H1 (cell line): Measurements from ENCODE around the gene CCNE1. TPM values are rescaled to one million over a fixed set of nuclear protein-coding genes. Genes with fewer than 3 reads are reported as not detected.

Experiments
- CTCF ChIA-PET: fragments of 300-600 bp; sonication (Branson Sonifier 250); formaldehyde crosslinking; loops from one replicate; lab custom pipeline; 2021; ENCODE audit not compliant: partially characterized antibody; lab: Charles Lee
- POLR2A ChIA-PET: fragments of 300-600 bp; sonication (Branson Sonifier 250); formaldehyde crosslinking; loops from one replicate; lab custom pipeline; 2021; ENCODE audit warnings: inconsistent platforms; ENCODE audit not compliant: partially characterized antibody; lab: Charles Lee
- DNase-seq, 2 experiments: peaks; one replicate each; pipeline versions ENCODE4 v3.0.0 to v3.0.0-alpha.2; 2010 to 2022; ENCODE audit warnings: low spot score in 2 of 2, low read depth in 1 of 2, mixed read lengths in 1 of 2
- FAIRE-seq: peaks from 2 replicates; lab custom pipeline; 2011; peaks lifted over from hg19 to GRCh38; lab: Jason Lieb, UNC
- H2AFZ ChIP-seq: 2 replicates; pipeline ENCODE4 v1.8.1; 2012; ENCODE audit warnings: low read length, inconsistent platforms
- H2AK5ac ChIP-seq: 2 replicates; pipeline ENCODE4 v1.6.1; 2013; ENCODE audit warnings: low read depth, low read length
- H2BK120ac ChIP-seq: replicated peaks from 2 replicates; pipeline ENCODE3; 2013; ENCODE audit warnings: low read depth, low read length, inconsistent platforms
- H2BK12ac ChIP-seq: 2 replicates; pipeline ENCODE4 v1.6.1; 2013; ENCODE audit warnings: low read depth, low read length
- H2BK15ac ChIP-seq: 2 replicates; pipeline ENCODE4 v1.6.1; 2013; ENCODE audit warnings: low read length
- H2BK20ac ChIP-seq: 2 replicates; pipeline ENCODE4 v1.6.1; 2013; ENCODE audit warnings: low read length
- H2BK5ac ChIP-seq: 2 replicates; pipeline ENCODE4 v1.6.1; 2013; ENCODE audit warnings: low read depth, low read length
- H3K14ac ChIP-seq: 2 replicates; pipeline ENCODE4 v1.6.1; 2013; ENCODE audit warnings: inconsistent platforms; ENCODE audit not compliant: insufficient read length
- H3K18ac ChIP-seq: 2 replicates; pipeline ENCODE4 v1.6.1; 2013; ENCODE audit warnings: low read length; ENCODE audit errors: extremely low read depth
- H3K23ac ChIP-seq: 2 replicates; pipeline ENCODE4 v1.6.1; 2013; ENCODE audit warnings: inconsistent platforms; ENCODE audit not compliant: insufficient read length
- H3K23me2 ChIP-seq: 2 replicates; pipeline ENCODE4 v1.6.1; 2013; ENCODE audit warnings: low read depth, low read length
- H3K27ac ChIP-seq: 2 replicates; pipeline ENCODE4 v1.6.1; 2011; ENCODE audit warnings: low read depth, low read length, inconsistent platforms
- H3K27me3 ChIP-seq, 4 experiments: replicated peaks in 1 of 4; 1 replicate in 1 of 4; 2 replicates in 3 of 4; pipeline versions ENCODE4 v1.6.1 to v1.8.1; 2011 to 2013; ENCODE audit warnings: low read length in 3 of 4, mild to moderate bottlenecking in 3 of 4, inconsistent platforms in 2 of 4, mixed read lengths in 2 of 4, moderate library complexity in 1 of 4; ENCODE audit not compliant: control insufficient read depth in 3 of 4, insufficient read depth in 3 of 4; ENCODE audit errors: extremely low read depth in 1 of 4
- H3K36me3 ChIP-seq, 4 experiments: 2 replicates each; pipeline versions ENCODE4 v1.6.1 to v1.8.1; 2011 to 2013; ENCODE audit warnings: mild to moderate bottlenecking in 4 of 4, low read length in 3 of 4, moderate library complexity in 2 of 4, control low read depth in 1 of 4, inconsistent platforms in 1 of 4; ENCODE audit not compliant: insufficient read depth in 4 of 4, control insufficient read depth in 2 of 4
- H3K4ac ChIP-seq: replicated peaks from 2 replicates; pipeline ENCODE3; 2013; ENCODE audit warnings: low read length, low read depth, mixed read lengths, inconsistent platforms; ENCODE audit not compliant: insufficient read length
- H3K4me1 ChIP-seq, 4 experiments: replicated peaks in 1 of 4; 1 replicate in 1 of 4; 2 replicates in 3 of 4; pipeline versions ENCODE4 v1.6.1 to v1.8.1; 2011 to 2013; ENCODE audit warnings: low read length in 3 of 4, inconsistent platforms in 2 of 4, mixed read lengths in 1 of 4; ENCODE audit not compliant: insufficient read depth in 4 of 4, control insufficient read depth in 3 of 4
- H3K4me2 ChIP-seq, 2 experiments: 2 replicates each; pipeline versions ENCODE4 v1.6.1 to v1.8.1; 2011 to 2013; ENCODE audit warnings: low read depth in 2 of 2, low read length in 2 of 2, control low read depth in 1 of 2, inconsistent platforms in 1 of 2, mild to moderate bottlenecking in 1 of 2; ENCODE audit not compliant: insufficient read depth in 1 of 2
- H3K4me3 ChIP-seq, 4 experiments: fragments of 200-600, 300-600 bp in 1 of 4; sonication (generic), shearing (Covaris generic), sonication (Bioruptor Twin) in 1 of 4; 2 replicates each; pipeline versions ENCODE4 v1.5.1 to v1.8.1; 2011 to 2016; ENCODE audit warnings: low read length in 4 of 4, low read depth in 3 of 4, control low read depth in 2 of 4, inconsistent platforms in 2 of 4, mild to moderate bottlenecking in 2 of 4, mixed read lengths in 1 of 4, moderate library complexity in 1 of 4; ENCODE audit not compliant: insufficient read depth in 2 of 4; ENCODE audit errors: extremely low read depth in 1 of 4
- H3K56ac ChIP-seq: replicated peaks from 2 replicates; pipeline ENCODE3; 2013; ENCODE audit warnings: low read depth, mild to moderate bottlenecking, mixed read lengths, low read length, inconsistent platforms; ENCODE audit not compliant: insufficient read length
- H3K79me1 ChIP-seq: 2 replicates; pipeline ENCODE4 v1.6.1; 2013; ENCODE audit warnings: low read depth, low read length, control low read depth
- H3K79me2 ChIP-seq, 2 experiments: 2 replicates each; pipeline versions ENCODE4 v1.6.1 to v1.8.1; 2012 to 2013; ENCODE audit warnings: low read length in 2 of 2, mild to moderate bottlenecking in 2 of 2, inconsistent platforms in 1 of 2; ENCODE audit not compliant: insufficient read depth in 2 of 2, control insufficient read depth in 1 of 2
- H3K9ac ChIP-seq, 4 experiments: replicated peaks in 1 of 4; 1 replicate in 1 of 4; 2 replicates in 3 of 4; pipeline versions ENCODE4 v1.6.1 to v1.8.1; 2011 to 2013; ENCODE audit warnings: low read depth in 3 of 4, low read length in 3 of 4, control low read depth in 2 of 4, mild to moderate bottlenecking in 2 of 4, moderate library complexity in 2 of 4, inconsistent platforms in 1 of 4; ENCODE audit errors: extremely low read depth in 1 of 4
- H3K9me3 ChIP-seq, 2 experiments: 2 replicates each; pipeline versions ENCODE4 v1.6.1 to v1.8.1; 2012 to 2013; ENCODE audit warnings: mild to moderate bottlenecking in 2 of 2, moderate library complexity in 2 of 2, control low read depth in 1 of 2, inconsistent platforms in 1 of 2, low read depth in 1 of 2, low read length in 1 of 2, mixed read lengths in 1 of 2; ENCODE audit not compliant: insufficient read depth in 2 of 2
- H4K20me1 ChIP-seq, 2 experiments: replicated peaks in 1 of 2; 2 replicates each; pipeline versions ENCODE3 to v1.8.1; 2011 to 2013; ENCODE audit warnings: inconsistent platforms in 2 of 2, low read length in 2 of 2, mild to moderate bottlenecking in 1 of 2; ENCODE audit not compliant: insufficient read depth in 2 of 2, control insufficient read depth in 1 of 2
- H4K5ac ChIP-seq: 2 replicates; pipeline ENCODE4 v1.6.1; 2013; ENCODE audit warnings: low read length, low read depth, mixed read lengths, inconsistent platforms; ENCODE audit not compliant: insufficient read length
- H4K8ac ChIP-seq: 2 replicates; pipeline ENCODE4 v1.8.0; 2013; ENCODE audit warnings: mild to moderate bottlenecking, moderate library complexity, low read length, inconsistent platforms; ENCODE audit not compliant: insufficient read depth; ENCODE audit errors: extremely low read depth
- H4K91ac ChIP-seq: replicated peaks from 2 replicates; pipeline ENCODE3; 2013; ENCODE audit warnings: low read length, mixed read lengths, inconsistent platforms; ENCODE audit not compliant: insufficient read length
- BRCA1 ChIP-seq: IDR thresholded peaks from 2 replicates; pipeline ENCODE4 v1.6.1; 2012; ENCODE audit warnings: low read depth, low read length, improper control_type of control experiment
- KDM1A ChIP-seq: fragments of 200-600, 300-600 bp; sonication (generic); IDR thresholded peaks from 2 replicates; pipeline ENCODE4 v1.7.1; 2016; ENCODE audit warnings: mild to moderate bottlenecking, low read length, borderline replicate concordance
- POU5F1 ChIP-seq: IDR thresholded peaks from 2 replicates; pipeline ENCODE4 v1.6.1; 2011; ENCODE audit warnings: low read depth, mild to moderate bottlenecking, low read length, moderate library complexity
- RFX5 ChIP-seq: IDR thresholded peaks from 2 replicates; pipeline ENCODE4 v1.6.1; 2011; ENCODE audit warnings: low read depth, low read length, improper control_type of control experiment, borderline replicate concordance
- RNF2 ChIP-seq: fragments of 200-900, 300-1000 bp; sonication (generic); IDR thresholded peaks from 2 replicates; pipeline ENCODE4 v1.7.1; 2016; ENCODE audit warnings: borderline replicate concordance, low read depth, mild to moderate bottlenecking, antibody characterized with exemption, low read length; ENCODE audit not compliant: poor library complexity, severe bottlenecking; ENCODE audit errors: missing control alignments
- ZNF274 ChIP-seq: IDR thresholded peaks from 2 replicates; pipeline ENCODE4 v1.7.0; 2012; ENCODE audit warnings: low read length, borderline replicate concordance; ENCODE audit errors: extremely low read depth
- WGBS, 2 experiments: shearing (Covaris generic) in 1 of 2; methylation state at CpG; one replicate each; pipeline versions ENCODE4 v1.1.6 to v1.1.7; 2013 to 2015; ENCODE audit warnings: low lambda C conversion rate in 2 of 2, mixed read lengths in 2 of 2, inconsistent platforms in 1 of 2, low coverage in 1 of 2, missing lambda C conversion rate in 1 of 2; ENCODE audit not compliant: insufficient replicate concordance in 2 of 2, insufficient coverage in 1 of 2, insufficient read length in 1 of 2; ENCODE audit errors: extremely low coverage in 1 of 2, missing lambda C conversion rate in 1 of 2; 5-methylcytosine and 5-hydroxymethylcytosine counted together
- polyA plus RNA-seq, 7 experiments: library from polyadenylated mRNA; depleted of rRNA in 3 of 7; stranded (reverse) in 5 of 7; unstranded in 2 of 7; fragments of >200 nt in 5 of 7; fragments of 200-250 nt in 2 of 7; gene quantifications; 1 replicate in 5 of 7; 2 replicates in 1 of 7; 4 replicates in 1 of 7; pipeline versions ENCODE4 v1.2.1 to v1.2.3, GENCODE V29; 2011 to 2013; ENCODE audit warnings: missing spikeins in 2 of 7, mixed read lengths in 2 of 7
- total RNA-seq: library from RNA; stranded (reverse); fragmentation: NEBNext Ultra II Directional; extraction: Animal tissue kit (Norgen Biotek cat#: 25700); gene quantifications from 2 replicates; pipeline ENCODE4 v1.2.1, GENCODE V29; 2021

The CCNE1 gene
- total and polyA plus RNA-seq, 2 of the 8 experiments (the other 6 are each of a cell fraction or from before 2014, with no cell fraction given), result 43.2 to 44.6 TPM

DNA sequence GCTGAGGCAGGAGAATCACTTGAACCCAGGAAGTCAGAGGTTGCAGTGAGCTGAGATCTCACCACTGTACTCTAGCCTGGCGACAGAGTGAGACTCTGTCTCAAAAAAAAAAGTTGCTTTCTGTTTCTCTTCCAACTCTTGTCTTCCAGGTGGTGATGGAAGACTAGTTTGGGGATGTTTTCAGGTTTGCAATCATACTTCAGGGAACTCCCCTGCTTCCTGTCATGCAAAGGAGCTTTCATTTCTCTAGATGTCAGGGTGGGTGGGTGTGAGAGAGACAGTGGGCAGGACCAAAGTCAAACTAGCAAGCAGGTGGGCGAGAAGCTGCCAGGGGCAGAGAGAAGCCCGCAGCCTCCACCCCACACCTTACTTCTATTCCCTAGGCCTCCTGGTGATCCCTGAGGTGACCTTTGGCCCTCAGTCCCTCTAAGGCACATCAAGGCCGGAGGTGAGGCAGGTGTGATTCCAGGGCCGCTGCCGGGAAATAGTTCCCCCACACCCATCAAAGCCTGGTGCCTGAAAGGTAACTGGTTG, 25.7 kb downstream of the CCNE1 start:
- CTCF ChIA-PET, result interaction anchor here (0.6 to 1.1 kb wide), 2 partner anchors 50 to 388 kb away, joined by 3 read pairs; no protein-coding TSS in a partner anchor
- no peak for FAIRE-seq
- no peak overlapping the region for H3K27ac ChIP-seq
- TF ChIP-seq ZNF274 (no peak), RNF2 (no peak), RFX5 (no peak), BRCA1 (no peak), POU5F1 (no peak), KDM1A (no peak)

More for the DNA sequence above, 25.7 kb downstream of the CCNE1 start:
- Histone ChIP-seq H3K56ac (no peak overlapping the region), H2BK20ac (no peak overlapping the region), H3K9ac (no peak overlapping the region), H3K23me2 (no peaks in the 10 kb centered on the region; the same call in 1 of the 2 replicates), H2AFZ (no peak overlapping the region), H3K4me2 (no peak overlapping the region), H3K18ac (no peak overlapping the region), H2BK5ac (no peak overlapping the region), H3K14ac (no peak overlapping the region), H3K79me2 (no peaks in the 10 kb centered on the region), H3K9me3 (no peaks in the 10 kb centered on the region), H2AK5ac (no peak overlapping the region), H3K4me3 (no peak overlapping the region), H2BK12ac (no peak overlapping the region), H2BK15ac (no peak overlapping the region), H4K8ac (no peak overlapping the region), H3K23ac (no peak overlapping the region), H3K36me3 (no peaks in the 10 kb centered on the region), H2BK120ac (no peak overlapping the region), H3K27me3 (peaks cover 0 to 2% (median under 1%) of the 10 kb centered on the region in 4 experiments; a peak in 3 of 7 replicates), H3K4me1 (no peaks in the 10 kb centered on the region; a peak in 3 of 7 replicates), H4K5ac (no peak overlapping the region), H4K20me1 (no peaks in the 10 kb centered on the region), H4K91ac (no peak overlapping the region), H3K79me1 (no peaks in the 10 kb centered on the region), H3K4ac (no peak overlapping the region)
- no peak for DNase-seq
- 73% methylated on average over 3 of the region's 6 CpGs; no CpG with 5 or more reads in 1 of the 2 experiments for WGBS, 2 experiments
- POLR2A ChIA-PET, result no interaction called here
